Keratinocyte (primary cell): Measurements from ENCODE around the gene PEDS1.

Source experiments
- CTCF ChIP-seq, 3 experiments: IDR thresholded peaks in 1 of 3; conservative IDR thresholded peaks in 1 of 3; optimal IDR thresholded peaks in 1 of 3; 2 replicates in 2 of 3; 3 replicates in 1 of 3; pipeline versions ENCODE3 to v1.5.1; 2011; ENCODE audit warnings: low read length in 3 of 3, mild to moderate bottlenecking in 3 of 3, moderate library complexity in 2 of 3, control low read depth in 1 of 3, inconsistent platforms in 1 of 3; ENCODE audit not compliant: insufficient read depth in 2 of 3; ENCODE audit errors: extremely low read depth in 1 of 3
- EZH2 ChIP-seq: IDR thresholded peaks from one replicate; pipeline ENCODE4 v1.6.1; 2012; ENCODE audit warnings: inconsistent platforms, mild to moderate bottlenecking, low read length, moderate library complexity

- TF ChIP-seq CTCF (optimal IDR thresholded peaks at IDR 0.05 in 1 of 3, IDR thresholded peaks at IDR 0.05 in 1 of 3, conservative IDR thresholded peaks at IDR 0.05 in 1 of 3; ENCODE audit: extremely low read depth in 1 of 3, insufficient read depth in 2 of 3, low read length in 3 of 3): no peak
- TF ChIP-seq EZH2: no peak
These were observed 41.5 kb upstream of the PEDS1 start for GRCh38 chr20:50194831-50195523.
